NCI-H2107 treated with DMSO at 0.1 percent for 48 hours (cell line): ENCODE results near the gene GPX3.

ENCODE experiments used
- DNase-seq: peaks from one replicate; lab custom pipeline; 2025; ENCODE audit not compliant: unreplicated experiment; lab: John Stamatoyannopoulos, UW

GPX3 gene

DNA sequence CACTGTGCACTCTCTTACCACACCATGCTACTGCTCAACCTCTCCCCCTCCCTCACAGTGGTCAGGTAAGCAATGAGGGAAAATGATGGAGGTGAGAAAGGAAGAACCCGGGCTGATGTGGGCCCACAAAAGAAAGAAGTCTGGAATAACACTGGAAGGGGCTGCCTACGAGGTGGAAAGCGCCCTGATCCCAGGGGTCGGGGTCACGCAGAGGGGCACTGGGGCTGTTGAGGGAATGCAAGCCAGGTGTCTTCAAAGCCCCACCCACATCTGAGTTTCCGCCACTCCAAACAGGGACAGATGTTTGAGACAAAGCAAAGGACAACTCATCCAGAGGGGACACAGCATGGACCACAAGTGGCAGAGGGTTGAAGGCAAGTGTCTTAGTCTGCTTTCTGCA, 56.2 kb downstream of the GPX3 start:
- DNase-seq, result no peak

DNA sequence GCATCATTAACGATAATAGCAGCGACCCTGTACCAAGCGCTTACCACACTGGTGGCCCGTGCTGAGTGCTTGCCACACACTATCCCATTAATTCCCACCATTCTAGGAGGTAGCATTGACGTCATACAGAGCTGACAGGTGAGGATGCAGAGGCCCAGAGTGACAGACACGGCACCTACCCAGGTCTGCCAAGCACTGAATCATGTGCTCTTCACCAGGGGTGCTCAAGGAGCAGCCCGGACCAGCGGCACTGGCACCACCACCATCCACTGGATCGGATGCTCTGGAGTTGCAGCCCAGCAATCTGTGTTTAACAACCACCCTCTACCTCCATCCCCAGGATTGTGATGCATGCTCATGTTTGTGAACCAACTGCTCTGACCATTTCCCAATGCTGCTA, 57.0 kb downstream of the GPX3 start:
- DNase-seq, result no peak

GRCh38 chr5:151077967-151078366, 57.6 kb downstream of the GPX3 start:
- no peak for DNase-seq
